PFSK-1 (cell line): Measurements from ENCODE around the gene LASP1.

Source experiments
- FOXP2 ChIP-seq: optimal IDR thresholded peaks from 2 replicates; pipeline ENCODE3; 2011; ENCODE audit warnings: borderline replicate concordance, control low read depth, inconsistent platforms; ENCODE audit not compliant: insufficient read depth; ENCODE audit errors: extremely low read length, extremely low read depth
- POLR2AphosphoS5 ChIP-seq: IDR thresholded peaks from 2 replicates; pipeline ENCODE4 v1.6.1; 2012; ENCODE audit warnings: low read depth, mild to moderate bottlenecking, control low read depth, low read length, moderate library complexity
- SIN3A ChIP-seq: IDR thresholded peaks from 2 replicates; pipeline ENCODE4 v1.6.1; 2012; ENCODE audit warnings: mild to moderate bottlenecking, low read length, moderate library complexity, borderline replicate concordance; ENCODE audit not compliant: insufficient read depth
- TAF1 ChIP-seq: IDR thresholded peaks from 2 replicates; pipeline ENCODE4 v1.6.1; 2012; ENCODE audit warnings: low read length, control low read depth, borderline replicate concordance; ENCODE audit not compliant: insufficient read depth
- TF ChIP-seq, protein P1 (sequence below), 2 experiments: IDR thresholded peaks; 2 replicates each; pipeline versions ENCODE4 v1.6.1 to v1.8.0; 2011 to 2012; ENCODE audit warnings: low read depth in 2 of 2, low read length in 2 of 2, control low read depth in 1 of 2, inconsistent platforms in 1 of 2, mild to moderate bottlenecking in 1 of 2, moderate library complexity in 1 of 2; ENCODE audit not compliant: insufficient read depth in 1 of 2

The LASP1 gene

DNA sequence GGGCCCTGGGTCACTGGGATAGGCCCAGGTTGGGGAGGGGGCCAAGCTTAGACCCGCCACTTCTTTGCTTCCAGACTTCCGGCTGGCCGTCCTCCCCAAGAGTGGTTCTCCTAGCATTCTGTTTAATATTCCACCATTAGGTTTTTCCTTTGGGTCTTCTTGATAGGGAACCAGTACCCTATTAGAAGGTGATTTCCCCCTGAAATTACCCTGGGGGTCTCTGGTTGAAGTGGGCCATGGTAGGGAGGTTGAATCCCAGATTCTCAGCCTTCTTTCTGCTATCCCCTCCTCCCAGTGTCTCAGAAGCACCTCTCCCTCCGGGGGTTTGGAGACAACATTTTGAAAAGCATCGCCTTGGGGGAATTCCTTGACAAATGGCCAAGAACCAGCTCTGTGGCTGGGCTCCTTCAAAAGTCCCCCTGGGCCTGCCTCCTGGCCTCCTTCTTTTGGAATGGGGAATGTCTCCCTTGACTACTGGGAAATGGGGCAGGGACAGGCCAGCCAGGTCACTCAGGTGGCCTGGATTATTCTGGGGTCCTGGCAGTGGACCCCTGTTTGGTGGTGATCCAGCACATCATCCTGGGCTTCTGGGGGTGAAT is 5.7 kb downstream of the LASP1 start:
- TF ChIP-seq, protein P1, sequence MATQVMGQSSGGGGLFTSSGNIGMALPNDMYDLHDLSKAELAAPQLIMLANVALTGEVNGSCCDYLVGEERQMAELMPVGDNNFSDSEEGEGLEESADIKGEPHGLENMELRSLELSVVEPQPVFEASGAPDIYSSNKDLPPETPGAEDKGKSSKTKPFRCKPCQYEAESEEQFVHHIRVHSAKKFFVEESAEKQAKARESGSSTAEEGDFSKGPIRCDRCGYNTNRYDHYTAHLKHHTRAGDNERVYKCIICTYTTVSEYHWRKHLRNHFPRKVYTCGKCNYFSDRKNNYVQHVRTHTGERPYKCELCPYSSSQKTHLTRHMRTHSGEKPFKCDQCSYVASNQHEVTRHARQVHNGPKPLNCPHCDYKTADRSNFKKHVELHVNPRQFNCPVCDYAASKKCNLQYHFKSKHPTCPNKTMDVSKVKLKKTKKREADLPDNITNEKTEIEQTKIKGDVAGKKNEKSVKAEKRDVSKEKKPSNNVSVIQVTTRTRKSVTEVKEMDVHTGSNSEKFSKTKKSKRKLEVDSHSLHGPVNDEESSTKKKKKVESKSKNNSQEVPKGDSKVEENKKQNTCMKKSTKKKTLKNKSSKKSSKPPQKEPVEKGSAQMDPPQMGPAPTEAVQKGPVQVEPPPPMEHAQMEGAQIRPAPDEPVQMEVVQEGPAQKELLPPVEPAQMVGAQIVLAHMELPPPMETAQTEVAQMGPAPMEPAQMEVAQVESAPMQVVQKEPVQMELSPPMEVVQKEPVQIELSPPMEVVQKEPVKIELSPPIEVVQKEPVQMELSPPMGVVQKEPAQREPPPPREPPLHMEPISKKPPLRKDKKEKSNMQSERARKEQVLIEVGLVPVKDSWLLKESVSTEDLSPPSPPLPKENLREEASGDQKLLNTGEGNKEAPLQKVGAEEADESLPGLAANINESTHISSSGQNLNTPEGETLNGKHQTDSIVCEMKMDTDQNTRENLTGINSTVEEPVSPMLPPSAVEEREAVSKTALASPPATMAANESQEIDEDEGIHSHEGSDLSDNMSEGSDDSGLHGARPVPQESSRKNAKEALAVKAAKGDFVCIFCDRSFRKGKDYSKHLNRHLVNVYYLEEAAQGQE (IDR thresholded peaks at IDR 0.05; ENCODE audit: insufficient read depth in 1 of 2, low read depth in 2 of 2, low read length in 2 of 2) = no peak
- TF ChIP-seq TAF1 = no peak
- no peak for TF ChIP-seq FOXP2
- TF ChIP-seq POLR2AphosphoS5 = no peak
- no peak for TF ChIP-seq SIN3A

DNA sequence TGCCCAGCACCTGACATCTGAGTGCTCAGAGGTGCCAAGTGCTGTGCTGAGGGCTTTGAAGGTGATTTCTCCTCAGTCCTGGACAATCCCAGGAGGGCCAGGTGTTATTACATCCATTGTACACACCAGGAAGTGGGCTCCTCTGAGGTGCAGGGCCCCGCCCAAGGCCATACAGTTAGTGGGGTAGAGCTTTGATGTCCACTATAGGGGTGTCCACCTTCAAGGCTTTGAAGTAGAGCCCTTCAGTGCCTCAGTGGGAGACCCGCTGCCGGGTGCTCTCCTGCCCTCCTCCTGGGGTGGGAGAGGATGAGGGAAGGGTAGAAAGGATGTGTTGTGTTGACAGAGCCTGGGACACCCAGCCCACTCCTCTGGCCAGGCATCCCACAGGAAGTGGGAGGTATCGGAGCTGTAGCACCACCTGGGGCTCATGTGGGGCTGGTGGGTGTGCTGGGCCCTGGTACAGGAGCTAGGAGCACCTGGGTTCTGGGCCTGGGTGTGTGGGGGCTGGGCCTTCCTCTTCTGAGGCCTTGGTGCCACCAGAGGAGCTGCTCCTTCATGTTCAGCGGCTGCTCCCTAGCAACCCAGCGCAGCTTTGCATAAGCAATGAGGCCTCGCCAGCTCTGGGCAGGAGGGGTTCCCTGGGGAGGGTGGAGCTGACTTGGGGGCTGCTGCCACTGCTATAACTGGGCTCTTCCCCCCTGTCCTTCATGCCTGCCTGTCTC is 7.4 kb downstream of the LASP1 start:
- TF ChIP-seq SIN3A = no peak
- TF ChIP-seq FOXP2 = no peak
- TF ChIP-seq TAF1 = no peak
- TF ChIP-seq, protein P1 (IDR thresholded peaks at IDR 0.05; ENCODE audit: insufficient read depth in 1 of 2, low read depth in 2 of 2, low read length in 2 of 2) = no peak
- no peak for TF ChIP-seq POLR2AphosphoS5

DNA sequence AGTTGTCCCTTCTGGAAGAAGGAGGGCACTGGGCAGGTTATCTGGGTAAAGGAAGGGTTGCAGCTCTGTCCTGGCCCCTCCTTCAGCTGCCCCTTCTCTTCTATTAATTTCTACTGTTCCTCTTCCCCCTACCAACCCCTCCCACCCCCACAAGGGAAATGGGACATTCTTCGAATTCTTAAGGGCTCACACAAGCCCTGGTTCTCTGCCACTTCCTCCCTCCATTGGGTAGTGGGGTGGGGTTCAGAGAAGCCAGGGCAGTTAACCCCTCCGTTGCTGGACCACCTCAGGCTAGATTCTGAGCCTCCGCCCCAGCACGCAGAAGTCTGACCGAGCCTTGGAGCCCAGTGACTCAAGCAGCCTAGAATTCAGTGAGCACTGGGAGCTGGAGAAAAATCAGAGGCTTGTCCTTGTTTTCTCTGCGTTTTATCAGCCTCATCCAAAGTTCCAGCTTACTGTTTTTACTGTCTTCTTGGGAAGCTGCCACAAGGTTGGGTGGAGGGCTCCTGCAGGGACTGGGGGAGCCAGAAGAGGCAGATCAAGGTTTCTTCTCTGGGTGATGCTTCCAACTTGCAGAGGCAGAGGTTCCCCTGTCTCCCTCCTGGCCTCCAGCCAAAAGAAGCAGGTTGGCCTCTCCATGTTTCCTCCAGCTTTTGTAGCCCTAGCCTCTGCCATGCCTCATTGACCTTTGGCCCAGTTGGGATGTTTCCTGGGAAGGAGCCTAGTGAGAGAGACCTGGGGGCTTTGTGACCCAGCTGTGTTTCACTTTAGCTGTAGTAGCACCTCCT is 10.2 kb downstream of the LASP1 start:
- TF ChIP-seq POLR2AphosphoS5 (no peak), TAF1 (no peak), SIN3A (peak; percentile 30; the same call in 1 of the 2 replicates), FOXP2 (no peak)
- TF ChIP-seq, protein P1 (IDR thresholded peaks at IDR 0.05; ENCODE audit: insufficient read depth in 1 of 2, low read depth in 2 of 2, low read length in 2 of 2) = peak in 1 of 2 experiments; percentile 9; a peak in 1 of 4 replicates

DNA sequence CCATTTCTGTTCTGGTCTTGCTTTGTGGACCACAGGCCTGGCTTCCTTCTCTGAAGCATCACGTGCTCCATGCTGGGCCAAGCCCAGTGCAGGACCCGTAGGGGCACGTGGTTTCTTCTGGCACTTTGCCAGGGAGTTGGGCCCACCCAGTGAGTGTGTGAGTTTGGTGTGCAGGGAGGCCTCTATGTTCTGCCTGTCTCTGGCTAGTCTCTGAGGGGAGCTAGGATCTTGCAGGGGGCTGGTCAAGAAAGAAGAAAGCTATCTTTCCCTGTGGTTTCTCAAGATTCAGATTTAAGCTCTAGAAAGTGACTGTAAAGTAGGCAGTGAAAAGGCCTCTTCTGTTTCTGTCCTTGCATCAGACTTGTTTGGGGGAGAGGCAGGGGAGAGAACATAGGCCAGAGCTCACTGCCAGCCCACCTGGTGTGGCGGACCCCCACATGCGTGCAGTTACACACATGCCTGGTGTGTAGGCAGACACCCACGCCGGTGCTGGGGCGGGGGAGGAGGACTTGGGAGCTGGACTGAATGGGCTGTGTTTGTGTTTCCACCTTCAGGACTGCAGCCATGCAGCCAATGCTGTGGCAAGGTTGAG is 11.8 kb downstream of the LASP1 start:
- 0 out of 2 replicates have a peak, but pooled peaks have one; percentile 42 for TF ChIP-seq SIN3A
- TF ChIP-seq TAF1 = no peak
- TF ChIP-seq, protein P1 (IDR thresholded peaks at IDR 0.05; ENCODE audit: insufficient read depth in 1 of 2, low read depth in 2 of 2, low read length in 2 of 2) = 0 out of 4 replicates have a peak, but pooled peaks of 1 of the 2 experiments have one; percentile 6
- TF ChIP-seq POLR2AphosphoS5 = no peak
- TF ChIP-seq FOXP2 = no peak
